Activated T-helper 9 cell treated with anti-CD3 and anti-CD28 coated beads, Interleukin-2, amount 50 U/mL, for 16 hours (primary cell): ENCODE data around the gene DGKD.

Experiments
- DNase-seq: peaks from one replicate; pipeline ENCODE4 v3.0.0-alpha.2; 2020; ENCODE audit warnings: low read depth

The DGKD gene

DNA sequence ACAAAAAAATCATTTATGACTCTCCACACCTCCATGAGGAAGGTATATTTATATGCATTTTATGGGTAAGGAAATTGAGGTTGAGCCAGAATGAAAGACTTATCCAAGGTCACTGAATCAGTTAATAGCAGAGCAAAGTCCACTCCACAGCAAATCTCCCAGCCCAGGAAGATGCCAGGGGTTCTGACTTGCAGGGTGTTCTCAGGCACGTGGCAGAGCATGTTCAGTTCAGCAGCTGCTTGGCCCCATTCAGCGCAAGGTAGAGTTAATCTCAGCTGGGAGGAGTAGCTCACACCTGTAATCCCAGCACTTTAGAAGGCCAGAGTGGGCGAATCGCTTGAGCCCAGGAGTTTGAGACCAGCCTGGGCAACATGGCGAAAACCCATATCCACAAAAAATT, 17.8 kb upstream of the DGKD start:
- DNase-seq, result no peak

DNA sequence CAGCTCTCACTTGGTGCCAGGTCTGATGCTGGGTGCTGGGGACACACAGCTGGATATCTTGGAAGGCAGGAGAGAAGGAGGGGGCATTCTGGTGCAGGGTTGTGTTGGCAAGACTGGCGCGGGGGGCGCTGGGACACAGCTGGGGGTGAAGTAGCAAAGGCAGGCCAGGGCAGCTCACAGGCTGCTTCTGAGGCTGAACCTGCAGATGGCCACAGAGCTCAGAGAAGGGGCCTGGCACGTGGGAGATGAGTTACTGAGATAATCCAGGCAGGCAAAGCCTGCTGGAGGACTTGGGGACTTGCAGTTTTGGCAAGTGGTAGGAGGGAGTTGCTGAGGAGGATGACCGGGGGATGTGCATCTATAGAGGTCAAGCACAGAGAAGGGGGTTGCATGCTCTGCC, 16.2 kb upstream of the DGKD start:
- DNase-seq, result no peak

DNA sequence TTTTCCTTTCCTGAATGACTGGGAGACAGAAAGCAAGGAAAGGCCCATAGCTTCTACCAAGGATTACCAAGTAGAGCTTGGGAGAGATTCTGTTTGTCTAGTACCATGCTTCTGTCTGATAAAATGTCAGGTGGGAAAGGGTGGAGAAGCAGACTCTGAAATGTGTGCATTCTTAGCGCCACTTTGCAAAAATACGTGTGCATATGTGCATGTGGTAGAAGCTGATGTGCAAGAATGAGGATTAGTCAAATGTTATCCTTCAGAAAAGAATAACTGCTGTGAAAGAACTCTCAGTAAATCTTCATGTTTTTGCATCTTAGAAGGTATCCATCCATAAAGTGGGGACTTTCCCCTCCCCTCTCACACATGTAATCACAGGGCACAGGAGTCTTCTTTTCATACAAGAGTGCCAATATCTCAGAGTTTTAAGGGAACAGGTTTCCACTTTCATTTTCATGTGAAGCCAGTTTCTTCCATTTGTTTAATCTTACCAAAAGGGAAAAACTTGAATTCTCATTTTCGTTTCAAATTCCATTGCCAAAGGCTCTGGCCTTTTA, 15.4 kb upstream of the DGKD start:
- no peak for DNase-seq

DNA sequence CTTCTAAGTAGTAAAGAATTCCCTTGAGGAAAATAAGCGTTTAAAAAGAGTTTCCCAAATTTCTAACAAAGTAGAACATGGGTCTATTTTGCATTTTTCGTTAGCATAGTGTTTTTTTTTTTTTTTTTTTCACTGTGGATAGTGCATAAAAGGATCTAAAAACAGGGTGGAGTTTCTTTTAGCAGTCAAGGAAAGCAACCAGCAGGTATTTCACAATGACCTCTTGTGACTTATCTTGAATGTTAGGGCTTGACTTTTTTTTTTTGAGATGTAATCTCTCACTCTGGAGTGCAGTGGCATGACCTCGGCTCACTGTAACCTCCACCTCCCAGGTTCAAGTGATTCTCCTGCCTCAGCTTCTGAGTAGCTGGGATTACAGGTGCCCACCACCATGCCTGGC, 14.9 kb upstream of the DGKD start:
- no peak for DNase-seq

DNA sequence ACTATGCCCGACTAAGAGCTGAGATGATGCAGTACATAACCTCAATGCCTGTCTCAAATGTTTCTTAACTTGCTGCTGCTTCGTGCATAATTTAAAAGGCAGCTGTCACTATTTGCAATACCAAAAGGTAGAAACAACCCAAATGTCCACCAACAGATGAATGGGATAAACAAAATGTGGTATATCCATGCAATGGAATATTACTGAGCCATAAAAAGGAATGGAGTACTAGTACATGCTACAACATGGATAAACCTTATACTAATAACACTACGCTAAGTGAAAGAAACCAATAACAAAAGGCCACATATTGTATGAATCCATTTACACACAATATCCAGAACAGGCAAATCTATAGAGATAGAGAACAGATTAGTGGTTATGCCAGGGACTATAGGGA, 13.0 kb upstream of the DGKD start:
- no peak for DNase-seq

DNA sequence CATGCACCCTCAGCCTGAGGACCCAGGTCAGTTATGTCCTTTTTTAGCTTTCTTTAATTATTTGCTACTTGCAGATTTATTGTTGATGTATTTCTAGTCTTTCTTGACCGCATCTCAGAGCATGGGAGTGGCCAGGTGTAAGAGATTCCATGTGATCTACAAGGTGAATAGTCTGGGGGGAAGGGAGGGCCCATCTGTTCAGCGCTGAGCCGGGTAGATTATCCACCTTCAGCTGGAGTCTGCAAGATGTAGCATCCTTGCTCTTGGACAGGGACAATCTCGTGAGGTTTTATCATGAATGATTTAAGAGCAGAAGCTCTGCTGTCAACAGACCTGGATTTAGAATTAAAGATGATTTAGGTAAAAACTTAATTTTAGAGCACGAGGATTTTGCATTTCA, 12.0 kb upstream of the DGKD start:
- no peak for DNase-seq

DNA sequence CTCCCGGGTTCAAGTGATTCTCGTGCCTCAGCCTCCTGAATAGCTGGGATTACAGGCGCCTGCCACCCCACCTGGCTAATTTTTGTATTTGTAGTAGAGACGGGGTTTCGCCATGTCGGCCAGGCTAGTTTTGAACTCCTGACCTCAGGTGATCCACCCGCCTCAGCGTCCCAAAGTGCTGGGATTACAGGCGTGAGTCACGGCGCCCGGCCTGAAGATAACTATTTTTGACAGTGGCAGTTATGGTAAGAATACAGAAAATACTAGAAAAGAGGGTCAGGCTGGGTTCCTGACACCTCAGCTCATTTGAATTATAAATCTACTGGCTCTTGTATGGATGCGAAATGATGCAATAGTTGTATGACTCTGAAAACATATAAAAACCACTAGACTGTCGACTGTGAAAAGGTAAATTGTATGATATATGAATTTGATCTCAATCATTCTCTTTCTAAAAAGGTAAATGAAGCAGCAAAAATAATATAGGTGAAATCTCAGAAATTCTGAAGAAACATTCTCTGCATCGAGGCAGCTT, 11.1 kb upstream of the DGKD start:
- no peak for DNase-seq

DNA sequence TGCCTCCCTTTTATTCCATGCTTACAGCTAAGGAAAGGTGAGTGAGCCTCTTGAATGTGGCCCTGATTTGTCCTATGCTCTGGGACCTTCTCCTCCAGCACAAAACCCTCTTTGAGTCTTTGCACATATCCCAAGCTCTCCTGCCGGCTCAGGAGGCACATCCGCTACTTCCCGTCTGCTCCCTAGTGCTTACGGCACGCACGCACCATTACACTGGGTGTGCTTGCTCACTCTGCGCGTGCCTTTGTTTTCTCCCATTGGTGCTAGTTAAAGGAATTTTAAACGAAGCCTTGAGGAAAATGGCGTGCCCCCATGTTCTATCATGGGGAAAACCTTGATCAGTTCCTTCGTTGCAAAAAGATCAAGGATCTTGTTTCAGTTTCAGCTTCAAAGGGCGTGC, 7.9 kb upstream of the DGKD start:
- DNase-seq, result no peak

DNA sequence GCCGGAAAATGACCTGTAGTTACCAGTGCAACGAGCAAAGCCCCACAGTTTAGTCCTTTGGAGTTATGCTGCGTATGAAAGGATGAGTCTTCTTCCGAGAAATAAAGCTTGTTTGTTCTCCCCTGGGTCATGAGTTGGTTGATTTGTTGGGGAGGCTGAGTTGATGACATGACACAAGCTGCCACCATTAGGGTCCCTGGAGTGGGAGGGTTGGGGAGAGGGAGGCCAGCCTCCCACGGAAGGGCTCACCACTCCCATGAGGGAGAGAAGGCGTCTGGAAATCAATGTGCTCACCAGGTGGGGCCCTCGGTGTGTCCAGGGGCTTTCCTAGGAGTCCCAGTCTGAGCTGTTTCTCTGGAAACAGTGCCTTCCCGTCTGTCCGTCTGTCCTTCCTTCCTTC, 7.4 kb upstream of the DGKD start:
- DNase-seq, result no peak

DNA sequence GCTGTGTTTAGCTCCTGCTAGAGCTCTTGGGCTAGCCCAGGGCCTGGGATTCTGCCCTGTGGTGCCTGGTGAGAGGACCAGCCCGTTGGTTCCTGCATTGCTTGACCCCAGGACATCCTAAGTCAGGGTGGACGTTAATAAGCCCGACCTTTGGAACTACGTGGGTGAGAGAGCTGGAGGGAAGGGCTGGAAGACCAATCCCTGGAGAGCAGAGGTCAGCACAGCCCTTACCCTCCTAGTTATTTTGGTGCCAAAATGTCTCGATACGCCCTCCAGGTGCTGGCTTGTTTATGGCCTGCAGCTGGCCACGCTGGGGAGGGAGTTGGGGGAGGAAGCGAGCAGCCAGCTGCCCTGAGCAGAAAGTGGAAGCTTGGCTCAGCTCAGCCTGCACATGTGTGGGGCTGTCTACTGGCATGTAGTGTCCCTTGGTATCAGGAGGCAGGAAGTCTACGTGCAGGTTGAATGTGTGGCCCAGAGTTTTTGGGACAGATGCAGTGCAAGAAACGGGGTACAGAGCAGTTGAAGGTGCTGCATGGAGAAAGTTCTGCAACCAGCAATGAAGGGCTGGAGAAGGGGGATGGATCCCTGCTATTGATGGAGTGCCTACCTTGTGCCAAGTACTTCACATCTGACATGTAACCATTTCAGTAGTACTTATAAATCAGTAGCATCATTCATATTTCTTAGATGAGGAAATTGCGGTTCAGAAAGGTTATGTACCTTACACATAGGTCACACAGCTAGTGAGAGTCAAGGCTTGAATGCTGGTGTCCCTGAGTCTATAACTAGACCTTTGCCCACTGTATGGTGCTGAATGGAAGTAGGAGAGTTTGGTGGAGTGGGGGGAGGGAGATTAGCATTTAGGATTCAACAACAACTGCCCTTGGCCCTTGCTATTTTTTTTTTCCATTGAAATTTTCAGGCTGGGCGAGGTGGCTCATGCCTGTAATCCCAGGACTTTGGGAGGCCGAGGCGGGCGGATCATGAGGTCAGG, 5.0 kb upstream of the DGKD start:
- no peak for DNase-seq

DNA sequence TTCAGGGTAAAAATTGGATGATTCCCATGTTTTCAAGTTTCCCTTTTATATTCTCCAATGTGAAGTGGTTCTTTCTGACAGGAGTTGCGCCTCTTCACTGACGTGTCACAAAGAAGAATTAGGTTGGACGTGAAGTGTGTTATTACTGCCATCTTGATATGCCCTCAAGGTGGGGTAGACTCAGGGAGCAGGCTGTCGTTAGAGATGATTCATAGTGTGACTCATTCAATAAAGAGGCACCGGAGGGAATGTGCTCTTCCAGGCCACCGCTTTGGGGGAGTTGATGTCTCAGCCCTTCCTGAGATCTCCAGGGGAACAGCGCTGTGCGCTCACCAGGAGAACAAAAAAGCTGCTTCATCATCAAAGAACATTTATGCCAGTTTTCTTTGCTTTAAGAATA, 3.6 kb upstream of the DGKD start:
- no peak for DNase-seq

DNA sequence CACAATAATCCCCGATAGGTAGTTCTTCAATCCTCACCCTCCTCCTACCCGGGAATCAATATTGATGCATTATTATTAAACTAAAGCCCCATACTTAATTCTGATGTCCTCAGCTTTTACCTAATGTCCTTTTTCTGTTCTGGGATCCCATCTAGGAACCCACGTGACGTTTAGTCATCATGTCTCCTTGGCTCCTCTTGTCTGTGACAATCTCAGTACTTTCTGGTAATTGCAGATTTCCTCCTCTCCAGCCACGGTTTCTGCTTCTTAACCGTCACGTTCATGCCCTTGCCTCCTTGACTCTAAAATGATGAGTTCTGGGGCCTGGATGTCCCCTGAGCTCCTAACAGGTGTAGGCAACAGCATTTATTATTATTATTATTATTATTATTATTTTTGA, 2.9 kb upstream of the DGKD start:
- no peak for DNase-seq

DNA sequence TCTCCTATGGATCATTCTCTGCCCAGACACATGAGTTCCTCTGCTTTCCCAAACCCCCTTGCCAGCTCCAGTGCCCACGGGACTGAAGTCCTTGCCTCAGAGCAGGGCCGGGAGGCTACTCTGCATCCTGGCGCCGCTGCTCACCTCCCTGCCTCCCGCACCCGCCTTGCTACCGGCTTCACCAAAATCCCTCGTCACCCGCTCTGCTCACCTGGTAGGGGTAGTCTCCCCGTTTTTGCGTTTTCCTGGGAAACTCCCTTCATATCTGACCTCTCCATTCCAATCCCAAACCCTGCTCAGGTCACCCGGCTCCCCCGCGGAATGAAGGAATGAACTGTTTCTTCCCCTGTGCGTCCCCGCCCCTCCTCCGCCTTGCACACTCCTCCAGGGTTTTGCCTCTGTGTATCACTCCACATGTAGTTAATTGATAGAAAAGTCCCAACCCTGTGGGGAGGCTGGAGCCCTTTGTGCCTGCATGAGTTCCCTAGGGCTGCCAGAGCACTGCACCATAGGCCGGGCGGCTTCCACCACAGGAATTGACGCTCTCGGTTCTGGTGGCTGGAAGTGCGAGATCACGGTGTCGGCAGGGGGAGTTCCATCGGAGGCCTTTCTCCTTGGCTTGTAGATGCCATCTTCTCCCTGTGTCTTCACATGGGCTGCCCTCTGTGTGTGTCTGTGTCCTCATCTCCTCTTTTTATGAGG, 2.0 kb upstream of the DGKD start:
- no peak for DNase-seq

DNA sequence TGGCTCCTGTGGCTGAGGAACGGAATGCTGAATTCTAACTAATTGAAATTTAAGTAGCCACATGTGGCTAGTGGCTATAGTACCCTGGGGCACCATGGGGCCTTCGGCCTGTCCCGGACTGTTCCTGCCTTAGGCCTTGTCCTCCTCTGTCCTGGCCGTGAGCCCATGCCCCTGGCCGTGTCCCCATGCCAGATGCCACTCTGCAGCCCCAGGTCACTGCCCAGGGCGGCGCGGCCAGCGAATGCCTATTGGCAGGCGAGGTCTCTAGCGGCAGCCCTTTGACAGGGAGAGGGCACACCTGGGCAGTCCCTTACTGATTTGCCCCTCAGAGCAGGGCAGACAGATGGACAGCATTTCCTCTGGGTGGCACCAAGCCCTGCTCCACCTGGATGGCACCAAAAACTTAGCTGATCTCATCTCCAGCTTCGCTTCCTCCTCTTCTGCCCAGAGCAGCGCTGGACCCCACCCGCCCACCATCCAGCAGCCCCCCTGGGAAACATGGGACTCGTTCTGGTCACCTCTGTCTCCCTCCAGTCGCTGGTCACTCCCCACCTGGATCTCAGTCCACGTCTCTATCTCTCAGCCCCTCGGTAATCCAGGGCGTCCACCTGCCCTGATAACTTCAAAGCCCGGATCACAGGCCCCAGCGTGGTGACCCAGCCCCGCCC, 1.1 kb upstream of the DGKD start:
- no peak for DNase-seq

DNA sequence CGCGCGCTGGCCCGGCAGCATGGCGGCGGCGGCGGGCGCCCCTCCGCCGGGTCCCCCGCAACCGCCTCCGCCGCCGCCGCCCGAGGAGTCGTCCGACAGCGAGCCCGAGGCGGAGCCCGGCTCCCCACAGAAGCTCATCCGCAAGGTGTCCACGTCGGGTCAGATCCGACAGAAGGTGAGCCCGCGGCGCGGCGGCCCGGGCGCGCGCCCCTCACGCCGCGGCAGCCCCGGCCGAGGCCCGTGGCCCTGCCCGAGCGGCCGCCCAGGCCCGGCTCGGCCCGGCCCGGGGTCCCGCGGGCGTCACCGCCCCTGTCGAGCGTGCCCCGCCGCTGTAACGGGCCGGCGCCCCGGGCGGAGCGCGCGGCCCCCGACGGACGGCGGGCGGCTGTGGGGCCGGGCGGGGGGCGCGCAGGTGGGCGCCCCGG, 218 bp downstream of the DGKD start:
- DNase-seq, result no peak

DNA sequence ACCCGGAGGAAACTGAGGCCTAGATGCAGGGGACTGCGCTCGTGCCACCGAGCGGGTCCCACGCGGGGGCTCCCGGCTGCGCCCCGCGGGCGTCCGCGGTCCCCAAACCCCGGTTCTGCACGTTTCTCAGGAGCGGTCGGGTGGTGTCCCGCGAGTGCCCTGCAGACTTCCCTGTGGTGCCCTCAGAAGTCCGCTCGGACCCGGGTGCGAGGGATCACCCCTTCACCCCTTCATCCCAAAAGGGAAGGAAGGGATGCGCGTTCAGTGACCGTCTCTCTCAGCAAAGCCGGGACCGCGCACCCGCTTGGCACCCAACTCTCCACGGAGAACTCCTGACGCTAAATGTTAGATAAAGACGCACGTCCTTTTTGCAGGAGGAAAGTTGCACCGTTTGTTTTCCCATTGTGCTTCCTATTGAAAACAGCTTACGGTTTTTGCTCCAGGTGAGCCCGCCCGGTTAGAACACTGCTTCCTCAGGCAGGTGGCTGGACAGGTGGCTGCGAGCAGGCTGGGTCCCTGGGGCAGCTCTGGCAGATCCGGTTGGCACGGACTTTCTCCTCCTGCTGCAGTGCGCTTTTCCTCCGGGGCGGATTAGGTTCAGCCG, 779 bp downstream of the DGKD start:
- no peak for DNase-seq

DNA sequence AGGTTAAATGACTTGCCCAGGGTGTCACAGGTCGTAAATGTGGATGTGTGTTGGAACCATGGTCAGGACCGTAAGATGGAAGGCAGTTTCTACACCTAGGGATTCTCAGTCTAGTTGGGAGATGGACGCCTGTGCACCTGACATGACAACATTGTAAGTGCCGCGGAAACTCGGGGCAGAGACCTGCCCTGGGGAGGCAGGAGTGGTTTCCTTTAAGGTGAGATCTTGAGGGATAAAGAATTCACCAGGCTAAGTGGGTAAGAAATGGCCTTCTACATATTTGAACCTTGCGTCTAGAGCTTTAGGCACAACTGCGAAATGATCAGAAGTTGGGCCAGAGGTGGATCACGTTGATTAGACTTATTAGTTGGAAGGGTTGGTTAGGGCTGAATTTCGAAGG, 1.6 kb downstream of the DGKD start:
- DNase-seq, result no peak

DNA sequence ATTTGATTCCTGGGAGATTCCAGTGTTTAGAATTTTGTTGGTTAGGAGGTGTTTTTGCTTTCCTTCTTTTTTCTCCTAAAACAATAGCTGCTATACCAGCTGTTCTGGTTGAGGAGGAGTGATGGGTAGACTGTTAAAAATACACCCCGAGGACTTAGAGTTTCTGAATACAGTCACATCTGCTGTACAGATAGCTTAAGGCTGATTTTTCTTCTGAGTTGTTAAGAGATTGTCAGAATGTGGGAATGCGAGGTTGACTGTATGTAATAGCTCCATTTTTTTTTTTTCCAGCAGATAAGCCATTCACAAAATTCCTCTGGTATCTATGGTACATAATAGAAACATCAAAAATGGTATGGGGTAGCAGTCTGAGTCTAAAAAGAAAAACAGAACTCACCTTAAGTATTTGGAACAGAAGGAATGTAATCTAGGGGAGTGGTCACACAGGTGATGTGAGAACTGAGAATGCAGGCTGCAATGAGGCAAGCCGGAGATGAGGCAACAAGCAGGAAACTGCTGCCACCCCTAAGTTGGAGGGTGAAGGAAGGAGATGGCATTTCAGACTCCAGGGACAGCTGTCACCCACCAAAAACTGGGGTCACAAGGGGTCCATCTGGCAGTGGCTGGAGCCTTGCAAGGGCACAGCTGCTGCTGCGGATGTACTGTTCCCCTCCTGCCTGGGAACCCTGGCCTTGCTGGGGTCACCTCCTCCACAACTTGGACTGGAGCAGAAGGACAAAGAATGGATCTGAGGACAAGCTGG, 2.4 kb downstream of the DGKD start:
- no peak for DNase-seq

DNA sequence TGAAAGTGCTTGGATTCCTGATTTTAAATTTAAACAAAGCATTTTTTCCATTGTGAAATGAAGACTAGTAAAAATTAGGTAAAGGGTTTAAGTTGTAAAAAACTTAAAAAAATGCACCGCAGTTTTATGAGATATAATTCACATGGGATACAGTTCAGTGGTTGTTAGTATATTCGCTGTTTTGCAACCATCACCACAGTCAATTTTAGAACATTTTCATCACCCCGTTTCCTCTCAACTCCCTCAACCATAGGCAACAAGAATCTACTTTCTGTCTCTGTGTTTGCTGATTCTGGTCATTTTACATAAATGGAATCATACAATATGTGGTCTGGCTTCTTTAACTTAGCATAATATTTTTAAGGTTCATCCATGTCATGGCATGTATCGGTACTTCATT, 4.0 kb downstream of the DGKD start:
- no peak for DNase-seq

DNA sequence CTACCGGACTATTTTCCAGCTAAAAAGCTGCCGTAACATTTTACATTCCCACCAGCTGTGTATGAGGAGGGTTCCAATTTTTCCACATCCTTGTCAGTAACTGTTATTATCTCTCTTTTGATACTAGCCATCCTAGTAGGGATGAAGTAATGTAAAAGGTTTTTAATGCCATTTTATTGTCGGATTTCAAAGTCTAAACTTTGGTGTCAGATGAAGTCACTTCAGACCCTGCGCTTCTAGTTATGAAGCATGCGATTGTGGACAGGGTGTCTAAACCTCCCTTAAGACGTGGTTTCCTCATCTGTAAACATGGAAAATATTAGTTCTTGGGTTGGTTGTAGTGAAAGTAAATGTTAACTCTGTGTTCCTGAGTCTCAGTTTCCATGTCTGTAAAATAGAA, 4.7 kb downstream of the DGKD start:
- DNase-seq, result no peak

DNA sequence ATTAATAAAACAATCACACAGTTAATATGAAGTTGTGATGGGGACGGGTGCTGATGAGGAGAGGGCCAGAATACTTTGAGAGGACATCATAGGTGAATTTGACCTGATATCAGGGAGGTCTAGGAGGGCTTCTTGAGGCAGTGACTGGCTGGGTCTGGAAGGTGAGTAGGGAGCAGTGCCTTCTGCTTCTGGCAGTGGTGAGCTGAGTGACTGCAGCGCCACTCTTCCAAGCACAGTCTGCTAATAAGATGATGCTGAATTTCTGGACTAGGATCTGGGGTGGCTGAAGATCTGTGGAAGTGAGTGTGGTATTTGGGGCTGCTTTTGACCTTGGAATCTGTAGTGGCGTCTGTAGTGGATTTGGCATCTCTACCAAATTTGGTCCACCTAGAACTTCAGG, 5.5 kb downstream of the DGKD start:
- no peak for DNase-seq
